Measurements from ENCODE around the gene ESPNL.

Gene ESPNL

GRCh38 chr2:238117199-238118154 lies 17.3 kb downstream of the ESPNL start:
- DNase-seq = no peak

- no peak for DNase-seq
These were observed 19.8 kb downstream of the ESPNL start for GRCh38 chr2:238119756-238120462.

DNA sequence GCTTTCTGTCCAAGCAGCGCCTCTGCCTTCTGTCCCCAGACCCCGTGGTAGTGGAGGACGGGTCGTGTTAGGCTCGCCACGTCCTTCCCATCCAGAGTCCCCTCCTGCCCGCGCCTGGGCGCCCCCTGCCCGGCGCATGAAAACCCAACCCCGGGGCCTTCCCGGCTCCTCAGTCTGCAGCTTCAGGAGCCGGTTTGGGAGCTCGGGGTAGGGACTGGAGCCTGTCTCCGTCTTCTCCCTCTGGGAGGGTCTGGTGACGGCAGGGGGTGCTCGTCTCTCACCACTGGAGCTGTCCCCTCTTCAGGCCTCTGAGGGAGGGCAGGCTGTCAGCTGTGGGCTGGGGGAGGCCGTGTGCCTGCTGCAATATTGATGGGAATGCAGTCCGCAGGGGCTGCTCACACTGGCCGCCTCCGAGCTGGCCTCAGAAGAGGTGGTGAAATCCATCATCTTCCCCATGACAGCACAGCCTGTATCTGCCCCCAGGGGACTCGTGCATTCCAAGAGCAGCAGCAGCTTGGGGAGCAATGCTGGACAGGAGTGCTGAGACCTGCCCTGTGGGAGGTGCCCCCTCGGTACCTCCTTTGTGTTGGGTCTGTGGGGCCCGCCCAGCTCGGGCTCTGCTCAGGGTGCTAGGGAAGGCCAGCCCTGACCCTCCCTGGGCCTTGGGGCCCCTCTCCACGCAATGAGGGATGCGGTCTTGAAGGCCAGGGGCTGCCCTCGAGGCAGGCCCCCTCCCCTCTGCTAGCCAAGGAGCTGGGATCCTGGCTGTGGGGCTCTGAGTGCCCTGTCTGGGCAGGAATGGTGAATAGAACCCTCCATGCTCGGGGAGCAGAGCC lies 20.5 kb downstream of the ESPNL start:
- DNase-seq = no peak

DNA sequence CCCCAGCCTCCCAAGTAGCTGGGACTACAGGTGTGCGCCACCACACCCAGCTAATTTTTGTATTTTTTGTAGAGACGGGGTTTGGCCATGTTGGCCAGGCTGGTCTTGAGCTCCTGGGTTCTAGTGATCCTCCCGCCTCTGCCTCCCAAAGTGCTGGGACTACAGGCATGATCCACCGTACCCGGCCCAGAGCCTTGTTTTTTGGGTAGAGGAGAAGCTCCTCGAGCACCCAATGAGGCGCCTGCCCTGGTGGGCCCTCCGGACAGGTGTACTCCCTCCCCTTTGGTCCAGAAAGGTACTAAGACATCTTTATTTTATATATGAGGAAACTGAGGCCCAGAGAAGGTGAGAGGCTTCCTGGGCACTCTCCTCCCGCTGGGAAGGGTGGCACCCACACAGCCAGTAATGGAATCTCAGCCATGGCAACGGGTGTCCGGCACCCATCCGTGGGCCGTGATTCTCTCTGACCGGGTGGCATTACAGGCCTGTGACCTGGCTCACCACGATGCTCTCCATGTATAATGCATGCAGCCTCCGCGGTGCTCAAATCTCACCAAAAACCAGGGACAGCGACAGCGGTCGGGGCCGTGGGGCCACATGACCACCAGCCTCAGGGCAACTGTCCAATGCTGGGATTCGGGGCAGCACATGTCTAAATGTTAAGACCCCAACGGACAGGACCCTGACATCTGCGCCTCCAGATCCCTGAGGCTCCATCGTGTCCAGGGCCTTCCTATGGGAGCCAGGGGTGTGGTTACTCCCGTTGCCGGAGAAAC lies 21.6 kb downstream of the ESPNL start:
- no peak for DNase-seq

DNA sequence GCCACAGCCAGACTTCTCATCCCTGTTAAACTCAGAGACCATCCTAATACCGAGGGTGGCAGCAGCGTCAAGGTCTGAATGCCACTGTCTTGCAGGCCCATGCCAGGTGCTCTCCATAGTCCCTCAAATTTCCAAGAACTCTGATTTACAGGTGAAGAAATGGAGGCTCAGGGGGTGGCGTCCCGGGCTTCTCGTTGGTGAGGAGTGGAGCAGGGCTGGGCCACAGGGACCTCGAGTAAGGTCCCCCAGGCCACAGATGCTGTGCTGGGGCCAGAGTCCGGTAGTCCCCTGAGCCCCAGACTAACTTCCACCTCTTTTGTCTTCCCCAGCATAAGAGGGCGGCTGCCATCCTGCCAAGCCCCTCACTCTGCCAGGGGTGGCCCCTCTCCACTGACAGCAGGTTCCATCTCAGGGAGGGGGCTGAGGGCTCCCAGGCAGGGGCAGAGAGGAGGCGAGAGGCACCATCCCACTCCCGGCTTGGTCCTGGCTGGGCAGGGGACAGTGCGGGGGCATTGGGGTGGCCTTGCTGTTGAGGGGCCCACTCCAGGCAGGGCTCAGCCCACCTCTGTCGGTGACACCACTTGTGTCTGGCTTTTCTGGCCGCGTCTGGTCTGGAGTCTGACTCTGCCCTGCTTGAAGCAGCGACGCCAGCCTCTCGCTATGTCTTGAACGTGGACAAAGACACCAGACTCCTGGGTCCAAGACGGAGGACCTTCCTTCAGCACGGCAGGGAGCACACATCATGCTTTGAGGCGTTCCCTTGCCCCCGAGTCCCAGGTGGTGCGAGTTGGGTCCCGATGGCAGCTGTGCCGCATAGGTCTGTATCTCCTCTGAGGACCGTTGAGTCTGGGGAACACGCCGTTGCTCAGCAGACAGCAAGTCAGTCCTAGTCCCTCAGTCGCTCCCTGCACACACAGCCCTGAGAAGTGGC lies 22.4 kb downstream of the ESPNL start:
- DNase-seq = no peak

DNA sequence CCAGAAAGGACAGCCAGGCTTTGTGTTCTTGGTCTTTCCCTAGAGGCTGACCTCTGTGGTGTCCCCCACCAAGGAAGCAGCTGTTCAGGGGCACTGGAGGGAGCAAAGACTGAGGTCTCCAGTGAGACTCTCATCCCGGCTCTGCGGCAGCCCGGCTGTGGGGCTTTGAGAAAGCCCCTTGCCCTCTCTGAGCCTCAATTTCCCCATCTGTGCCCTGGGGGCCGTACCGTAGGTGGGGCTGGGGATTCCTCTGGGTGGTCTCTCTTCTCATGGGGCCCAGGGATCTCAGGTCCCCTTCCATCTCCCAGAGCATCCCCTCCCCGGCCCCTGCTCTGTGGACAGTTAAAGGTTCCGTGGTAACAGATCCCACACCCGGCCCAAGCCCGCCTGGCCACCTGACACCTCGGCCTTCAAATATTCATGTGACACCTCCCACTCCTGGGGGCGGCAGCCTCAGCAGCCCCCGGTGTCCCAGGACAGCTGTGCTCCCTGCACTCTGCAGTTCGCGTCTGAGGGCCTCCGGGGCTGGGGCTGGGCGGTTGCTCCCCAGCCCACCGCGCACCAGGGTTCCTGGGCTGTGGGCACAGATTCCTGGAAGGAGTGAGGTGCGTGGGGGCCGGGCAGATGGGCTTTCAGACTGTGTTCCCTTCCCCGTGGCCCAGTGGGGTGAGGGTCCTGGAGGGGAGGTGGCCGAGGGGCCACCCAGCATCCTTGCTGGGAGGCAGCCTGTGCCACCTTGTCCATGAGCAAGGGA lies 23.3 kb downstream of the ESPNL start:
- DNase-seq = no peak

- no peak for DNase-seq
These were observed 23.9 kb downstream of the ESPNL start for GRCh38 chr2:238123991-238124470.

DNA sequence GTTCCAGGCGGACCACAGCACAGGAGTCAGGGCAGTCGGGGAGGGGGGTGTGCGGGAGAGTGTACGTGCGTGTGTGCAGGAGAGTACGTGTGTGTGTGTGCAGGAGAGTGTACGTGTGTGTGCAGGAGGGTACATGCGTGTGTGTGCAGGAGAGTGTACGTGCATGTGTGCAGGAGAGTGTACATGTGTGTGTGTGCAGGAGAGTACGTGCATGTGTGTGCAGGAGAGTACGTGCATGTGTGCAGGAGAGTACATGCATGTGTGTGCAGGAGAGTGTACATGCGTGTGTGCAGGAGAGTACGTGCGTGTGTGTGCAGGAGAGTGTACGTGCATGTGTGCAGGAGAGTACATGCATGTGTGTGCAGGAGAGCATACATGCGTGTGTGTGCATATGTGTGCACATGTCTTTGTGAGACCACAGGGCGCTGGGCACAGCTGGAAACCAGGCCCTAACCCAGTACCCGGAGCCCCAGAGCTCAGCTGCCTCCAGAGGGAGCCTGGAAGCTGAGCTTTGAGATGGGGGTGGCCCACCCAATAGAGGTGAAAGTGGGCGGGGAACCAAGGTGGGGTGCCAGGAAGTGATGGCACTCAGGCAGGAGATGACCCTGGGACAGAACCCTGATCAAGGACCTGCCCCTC lies 24.5 kb downstream of the ESPNL start:
- DNase-seq = no peak

GRCh38 chr2:238125127-238125885 lies 25.2 kb downstream of the ESPNL start:
- no peak for DNase-seq

DNA sequence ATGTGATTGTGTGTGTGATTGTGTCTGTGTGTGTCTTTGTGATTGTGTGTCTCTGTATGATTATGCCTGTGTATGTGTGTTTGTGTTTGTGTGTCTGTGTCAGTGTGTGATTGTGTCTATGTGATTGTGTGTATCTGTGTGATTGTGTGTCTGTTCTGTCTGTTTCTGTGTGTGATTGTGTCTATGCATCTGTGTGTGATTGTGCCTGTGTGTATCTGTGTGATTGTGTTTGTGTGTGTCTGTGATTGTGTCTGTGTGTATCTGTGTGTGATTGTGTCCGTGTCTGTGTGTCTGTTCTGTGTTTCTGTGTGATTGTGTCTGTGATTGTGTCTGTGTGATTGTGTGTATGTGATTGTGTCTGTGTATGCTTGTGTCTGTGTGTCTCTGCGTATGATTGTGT lies 26.2 kb downstream of the ESPNL start:
- no peak for DNase-seq

GRCh38 chr2:238126775-238127164 lies 26.6 kb downstream of the ESPNL start:
- no peak for DNase-seq

DNA sequence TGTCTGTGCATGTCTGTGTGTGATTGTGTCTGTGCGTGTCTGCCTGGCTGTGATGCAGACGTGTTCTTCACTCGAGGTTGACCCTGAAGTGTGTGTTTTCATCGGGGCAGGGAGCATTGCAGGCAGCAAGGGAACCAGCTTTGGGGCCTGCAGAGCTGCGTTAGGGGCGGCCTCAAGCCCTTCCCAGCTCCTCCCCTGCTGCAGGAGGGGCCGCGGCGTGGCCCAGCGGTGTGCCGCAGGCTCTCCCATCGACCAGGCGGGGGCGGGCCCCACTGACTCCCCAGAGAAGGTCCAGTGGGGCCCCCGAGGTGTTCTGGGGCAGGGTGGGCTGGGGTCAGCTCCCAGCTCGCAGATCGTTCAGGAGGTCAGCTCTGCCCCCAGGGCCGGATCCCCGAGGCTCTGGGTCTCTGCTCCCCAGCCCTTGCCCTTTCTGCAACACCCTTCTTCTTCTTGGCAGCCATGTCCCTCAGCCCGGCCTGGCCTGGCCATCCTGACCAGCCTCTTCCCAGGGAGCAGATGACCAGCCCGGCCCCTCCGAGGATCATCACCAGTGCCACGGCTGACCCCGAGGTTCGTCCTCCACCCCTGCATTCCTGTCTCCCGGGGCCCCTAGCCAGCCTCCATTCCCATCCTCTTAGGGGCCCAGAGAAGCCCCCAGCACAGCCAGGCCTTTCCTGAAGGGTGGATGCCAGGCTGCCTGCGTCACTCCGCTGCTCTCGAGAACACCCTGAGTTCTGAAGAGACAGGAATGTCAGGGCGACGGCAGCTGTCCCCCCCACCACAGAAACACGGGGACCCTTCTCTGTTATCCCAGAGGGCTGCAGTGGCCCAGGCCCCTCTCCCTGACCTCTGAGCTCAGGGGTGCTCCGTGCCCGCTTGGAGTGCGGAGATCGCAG lies 27.3 kb downstream of the ESPNL start:
- no peak for DNase-seq

DNA sequence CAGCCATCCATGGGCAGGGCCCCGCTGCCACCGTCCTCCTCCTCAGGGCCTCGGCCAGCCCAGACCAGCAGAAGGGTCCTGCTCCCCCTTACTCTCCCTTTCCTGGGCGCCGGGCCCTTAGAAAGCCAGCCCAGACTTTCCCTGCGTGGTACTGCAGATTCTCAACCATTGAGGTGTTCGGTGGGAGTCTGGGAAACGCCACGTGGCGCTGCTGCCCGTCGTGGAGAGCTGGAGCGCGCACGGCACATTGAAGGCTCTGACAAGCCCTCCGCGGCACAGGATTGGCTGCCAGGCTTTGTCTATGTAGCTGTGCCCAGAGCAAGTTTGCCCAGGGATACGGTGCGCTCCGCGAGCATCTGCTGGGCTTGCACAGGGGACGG lies 27.9 kb downstream of the ESPNL start:
- no peak for DNase-seq

- no peak for DNase-seq
These were observed 28.4 kb downstream of the ESPNL start for GRCh38 chr2:238128534-238129001.

- DNase-seq = no peak
These were observed 29.2 kb downstream of the ESPNL start for GRCh38 chr2:238129166-238130010.

GRCh38 chr2:238130111-238130695 lies 30.1 kb downstream of the ESPNL start:
- no peak for DNase-seq
